SHP77 (cell line): ENCODE measurements around the gene CES2.
"Not testable (repeated sequence)": the region's sequence is repeated elsewhere in the genome, so short reads cannot be mapped to it uniquely, and the experiment has no call there.

ENCODE experiments used
- DNase-seq, 2 experiments: peaks; one replicate each; lab custom pipeline; 2025; lab: John Stamatoyannopoulos, UW

Gene CES2

DNA sequence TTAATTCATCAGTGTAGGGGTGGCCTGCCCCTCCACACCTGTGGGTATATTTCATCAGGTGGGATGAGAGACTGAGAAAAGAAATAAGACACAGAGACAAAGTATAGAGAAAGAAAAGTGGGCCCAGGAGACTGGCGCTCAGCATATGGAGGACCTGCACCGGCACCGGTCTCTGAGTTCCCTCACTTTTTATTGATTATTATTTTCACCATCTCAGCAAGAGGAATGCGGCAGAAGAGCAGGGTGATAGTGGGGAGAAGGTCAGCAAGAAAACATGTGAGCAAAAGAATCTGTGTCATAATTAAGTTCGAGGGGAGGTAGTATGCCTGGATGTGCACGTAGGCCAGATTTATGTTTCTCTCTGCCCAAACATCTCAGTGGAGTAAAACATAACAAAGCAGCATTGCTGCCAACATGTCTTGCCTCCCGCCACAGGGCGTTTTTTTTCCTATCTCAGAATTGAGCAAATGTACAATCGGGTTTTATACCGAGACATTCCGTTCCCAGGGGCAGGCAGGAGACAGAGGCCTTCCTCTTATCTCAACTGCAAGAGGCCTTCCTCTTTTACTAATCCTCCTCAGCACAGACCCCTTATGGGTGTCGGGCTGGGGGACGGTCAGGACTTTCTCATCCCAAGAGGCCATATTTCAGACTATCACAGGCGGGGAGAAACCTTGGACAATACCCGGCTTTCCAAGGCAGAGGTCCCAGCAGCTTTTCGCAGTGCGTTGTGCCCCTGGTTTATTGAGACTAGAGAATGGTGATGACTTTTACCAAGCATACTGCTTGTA, 20.2 kb downstream of the CES2 start:
- DNase-seq = not testable (repeated sequence)

DNA sequence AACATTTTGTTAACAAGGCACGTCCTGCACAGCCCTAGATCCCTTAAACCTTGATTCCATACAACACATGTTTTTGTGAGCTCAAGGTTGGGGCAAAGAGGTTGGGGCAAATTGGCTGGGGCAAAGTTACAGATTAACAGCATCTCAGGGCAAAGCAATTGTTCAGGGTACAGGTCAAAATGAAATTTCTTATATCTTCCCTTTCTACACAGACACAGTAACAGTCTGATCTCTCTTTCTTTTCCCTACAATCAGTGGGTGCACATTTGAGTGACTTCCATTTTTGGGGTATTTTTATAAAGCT, 20.8 kb downstream of the CES2 start:
- not testable (repeated sequence) for DNase-seq

DNA sequence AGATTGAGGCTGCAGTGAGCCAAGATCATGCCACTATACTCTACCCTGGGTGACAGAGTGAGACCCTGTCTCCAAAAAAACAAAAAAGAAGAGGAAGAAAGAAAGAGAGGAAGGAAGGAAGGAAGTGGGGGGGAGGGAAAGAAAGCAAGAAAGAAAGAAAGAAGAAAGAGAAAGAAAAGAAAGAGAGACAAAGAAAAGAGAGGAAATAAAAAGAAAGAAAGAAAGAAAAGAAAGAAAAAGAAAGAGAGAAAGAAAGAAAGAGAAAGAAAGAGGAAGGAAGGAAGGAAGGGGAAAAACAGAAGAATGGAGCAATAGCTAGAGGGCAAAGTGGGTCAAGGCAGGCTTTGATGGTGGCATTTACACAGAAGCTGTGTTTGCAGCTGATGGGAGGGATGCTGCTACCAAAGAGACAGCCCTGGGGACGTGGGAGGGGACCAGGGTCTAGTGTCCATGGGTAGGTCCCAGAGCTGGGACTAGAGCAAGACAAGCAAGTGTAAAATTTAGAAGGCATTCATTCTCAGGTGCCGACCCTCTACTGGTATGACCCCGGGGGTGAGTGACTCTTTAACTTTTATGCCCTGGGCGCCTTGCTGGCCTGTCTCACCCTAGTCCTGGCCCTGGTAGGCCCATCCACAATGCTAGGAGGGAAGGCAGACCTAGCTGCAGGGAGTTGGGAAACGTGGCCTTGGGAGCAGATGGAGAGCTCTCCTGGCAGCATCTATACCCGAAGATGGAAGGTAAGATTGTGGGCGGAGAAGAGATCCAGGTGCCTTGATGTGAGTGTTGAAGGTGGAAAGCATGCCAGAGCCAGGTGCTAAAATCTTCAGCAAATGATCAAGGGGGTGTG, 23.8 kb downstream of the CES2 start:
- no peak for DNase-seq

DNA sequence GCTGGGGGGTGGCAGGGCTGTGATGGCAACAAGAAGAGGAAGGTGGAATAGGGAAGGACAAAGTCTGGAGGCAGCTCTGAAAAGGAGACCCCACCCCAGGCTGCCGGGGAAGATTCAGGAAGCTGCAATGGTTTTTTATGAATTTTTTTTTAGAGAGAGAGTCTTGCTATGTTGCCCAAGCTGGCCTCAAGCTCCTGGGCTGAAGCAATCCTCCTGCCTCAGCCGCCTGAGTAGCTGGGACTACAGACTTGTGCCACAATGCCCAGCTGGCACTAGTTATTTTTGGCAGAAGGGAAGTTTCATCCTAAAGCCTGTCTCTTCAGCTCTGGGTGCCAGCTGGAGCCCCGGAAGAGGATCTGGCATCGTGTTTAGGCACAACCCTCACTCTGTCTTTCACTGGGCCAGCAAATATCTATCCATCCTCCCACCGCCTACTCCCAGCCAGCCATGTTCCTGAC, 24.4 kb downstream of the CES2 start:
- no peak for DNase-seq

DNA sequence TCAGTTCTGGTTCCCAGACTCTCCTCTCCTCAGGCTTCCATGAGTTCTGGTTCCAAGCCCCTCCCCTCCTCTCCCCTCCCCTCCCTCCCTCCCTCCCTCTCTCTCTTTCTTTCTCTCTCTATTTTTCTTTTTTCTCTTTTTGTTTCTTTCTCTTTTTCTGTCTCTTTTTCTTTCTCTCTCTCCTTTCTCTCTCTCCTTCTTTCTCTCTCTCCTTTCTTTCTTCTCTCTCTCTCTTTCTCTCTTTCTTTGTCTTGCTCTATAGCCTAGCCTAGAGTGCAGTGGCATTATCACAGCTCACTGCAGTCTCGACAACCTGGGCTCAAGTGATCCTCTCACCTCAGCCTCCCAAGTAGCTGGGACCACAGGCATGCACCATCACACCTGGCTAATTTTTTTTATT, 25.0 kb downstream of the CES2 start:
- no peak for DNase-seq

DNA sequence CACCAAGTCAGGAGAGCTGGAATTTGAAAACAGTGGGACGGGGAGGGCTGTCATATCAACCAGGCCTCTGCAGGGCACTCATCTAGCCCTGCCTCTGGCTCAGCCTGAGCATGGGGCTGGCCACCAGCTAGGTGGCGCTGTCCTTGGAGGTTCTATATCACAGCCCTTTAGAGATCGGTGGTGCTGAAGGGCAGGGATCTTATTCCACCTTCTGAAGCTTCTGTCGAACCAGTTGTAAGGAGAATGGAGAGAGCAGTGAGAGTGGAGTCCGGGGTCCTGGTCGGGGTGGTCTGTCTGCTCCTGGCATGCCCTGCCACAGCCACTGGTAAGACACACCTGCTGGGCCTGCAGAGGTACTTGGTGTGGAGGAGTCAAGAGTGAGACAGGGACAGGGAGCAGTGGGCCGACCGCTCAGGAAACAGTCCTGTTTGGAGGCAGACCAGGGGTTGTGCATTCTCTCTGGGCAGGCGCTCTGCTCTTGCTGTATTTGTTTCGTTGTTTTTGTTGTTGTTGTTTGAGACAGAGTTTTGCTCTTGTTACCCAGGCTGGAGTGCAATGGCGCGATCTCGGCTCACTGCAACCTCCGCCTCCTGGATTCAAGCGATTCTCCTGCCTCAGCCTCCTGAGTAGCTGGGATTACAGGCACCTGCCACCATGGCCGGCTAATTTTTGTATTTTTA, 25.9 kb downstream of the CES2 start, which contains the start of gene CES3:
CES3 (plus strand) TSS at position 202 of the 680 bp plus-strand sequence; CDS start at position 244, 42 bp downstream.
- DNase-seq = peak; percentile 77 to 87

DNA sequence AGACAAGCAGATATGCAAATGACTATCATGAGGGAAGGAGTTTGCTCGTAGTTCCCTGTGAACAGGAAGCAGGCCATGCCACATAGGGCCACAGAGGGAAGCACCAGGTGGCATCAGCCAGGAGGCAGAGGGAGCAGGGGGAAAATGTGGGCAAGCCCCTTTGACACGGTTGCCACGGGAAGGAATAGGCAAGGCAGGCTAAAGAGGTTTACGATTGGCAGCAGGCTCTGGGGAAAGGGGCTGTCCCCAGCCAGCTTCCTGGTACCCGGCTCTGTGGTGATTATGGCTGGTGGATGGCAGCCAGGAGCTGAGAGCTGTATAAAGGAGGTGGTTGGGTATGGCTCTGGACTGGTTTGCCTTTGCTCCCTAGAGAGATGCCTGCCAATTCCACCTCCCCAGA, 26.6 kb downstream of the CES2 start:
- DNase-seq = no peak

DNA sequence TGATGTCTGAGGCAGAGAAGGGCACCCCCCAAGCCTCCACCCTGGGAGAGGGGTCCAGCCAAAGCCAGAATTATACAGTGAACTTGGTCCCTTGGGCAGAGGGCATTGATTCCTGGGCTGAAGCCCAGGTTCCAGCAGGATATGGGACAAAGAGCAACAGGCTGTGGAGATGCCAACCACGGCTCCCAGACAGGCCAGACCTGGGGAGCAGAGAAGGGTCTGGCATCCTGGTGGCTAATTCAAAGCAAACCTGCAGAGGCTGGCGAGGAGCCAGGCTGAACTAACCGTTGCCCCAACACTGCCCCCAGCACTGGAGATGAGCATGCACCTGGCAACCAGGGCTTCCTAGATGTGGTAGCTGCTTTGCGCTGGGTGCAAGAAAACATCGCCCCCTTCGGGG, 28.7 kb downstream of the CES2 start:
- DNase-seq = no peak

DNA sequence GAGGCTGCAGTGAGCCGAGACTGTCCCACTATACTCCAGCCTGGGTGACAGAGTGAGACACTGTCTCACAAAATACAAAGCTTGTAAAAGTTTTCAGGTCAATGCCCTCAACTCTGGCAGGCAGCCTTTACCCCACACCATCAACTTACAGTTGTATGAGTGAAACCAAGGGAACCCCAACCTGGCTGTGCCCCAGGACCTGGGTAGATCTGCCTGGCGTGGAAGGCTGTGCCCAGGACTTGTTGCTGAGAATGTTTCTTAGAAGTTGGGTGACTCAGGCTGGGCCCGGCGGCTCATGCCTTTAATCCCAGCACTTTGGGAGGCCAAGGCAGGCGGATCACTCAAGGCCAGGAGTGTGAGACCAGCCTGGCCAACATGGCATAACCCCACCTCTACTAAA, 33.5 kb downstream of the CES2 start:
- no peak for DNase-seq

DNA sequence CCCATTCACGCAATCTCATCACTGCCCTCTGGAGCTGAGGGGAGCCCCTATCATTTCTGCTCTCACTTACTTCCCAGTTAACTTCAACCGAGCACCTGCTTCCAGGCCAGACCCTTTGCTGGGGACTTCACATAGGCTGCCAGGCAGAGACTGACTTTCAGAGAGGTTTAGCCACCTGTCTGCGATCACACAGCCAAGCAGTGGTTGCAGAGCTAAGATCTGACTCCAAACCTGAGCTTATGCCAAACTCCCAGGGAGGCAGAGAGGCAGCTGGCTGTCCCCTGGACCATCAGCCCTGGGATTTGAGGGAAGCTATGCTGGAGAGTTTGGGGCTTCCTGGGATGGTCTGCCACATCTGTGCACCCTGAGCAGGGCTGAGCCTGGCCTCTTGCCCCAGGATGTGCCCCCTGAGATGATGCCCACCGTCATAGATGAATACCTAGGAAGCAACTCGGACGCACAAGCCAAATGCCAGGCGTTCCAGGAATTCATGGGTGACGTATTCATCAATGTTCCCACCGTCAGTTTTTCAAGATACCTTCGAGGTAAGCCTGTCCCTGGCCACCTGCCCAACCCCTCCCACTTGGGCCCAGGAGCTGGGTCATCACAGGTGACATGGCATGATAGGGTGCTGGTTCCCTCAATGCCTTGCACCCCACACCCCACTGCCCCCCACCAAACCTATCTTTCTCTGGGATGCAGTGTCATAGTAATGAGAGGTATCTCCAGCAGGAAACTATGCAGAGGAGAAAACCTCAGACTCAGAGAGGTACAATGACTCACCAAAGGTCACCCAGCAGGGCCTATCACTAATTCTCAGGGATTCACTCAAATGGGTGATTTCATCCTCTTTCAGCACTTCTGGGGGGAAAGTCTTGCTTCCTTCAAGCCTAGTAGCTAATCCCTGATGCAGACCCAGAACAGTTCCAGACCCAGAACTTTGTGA, 35.7 kb downstream of the CES2 start:
- no peak for DNase-seq

DNA sequence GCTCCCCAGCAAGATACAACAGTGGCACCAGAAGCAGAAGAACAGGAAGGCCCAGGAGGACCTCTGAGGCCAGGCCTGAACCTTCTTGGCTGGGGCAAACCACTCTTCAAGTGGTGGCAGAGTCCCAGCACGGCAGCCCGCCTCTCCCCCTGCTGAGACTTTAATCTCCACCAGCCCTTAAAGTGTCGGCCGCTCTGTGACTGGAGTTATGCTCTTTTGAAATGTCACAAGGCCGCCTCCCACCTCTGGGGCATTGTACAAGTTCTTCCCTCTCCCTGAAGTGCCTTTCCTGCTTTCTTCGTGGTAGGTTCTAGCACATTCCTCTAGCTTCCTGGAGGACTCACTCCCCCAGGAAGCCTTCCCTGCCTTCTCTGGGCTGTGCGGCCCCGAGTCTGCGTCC, 37.7 kb downstream of the CES2 start:
- no peak for DNase-seq

DNA sequence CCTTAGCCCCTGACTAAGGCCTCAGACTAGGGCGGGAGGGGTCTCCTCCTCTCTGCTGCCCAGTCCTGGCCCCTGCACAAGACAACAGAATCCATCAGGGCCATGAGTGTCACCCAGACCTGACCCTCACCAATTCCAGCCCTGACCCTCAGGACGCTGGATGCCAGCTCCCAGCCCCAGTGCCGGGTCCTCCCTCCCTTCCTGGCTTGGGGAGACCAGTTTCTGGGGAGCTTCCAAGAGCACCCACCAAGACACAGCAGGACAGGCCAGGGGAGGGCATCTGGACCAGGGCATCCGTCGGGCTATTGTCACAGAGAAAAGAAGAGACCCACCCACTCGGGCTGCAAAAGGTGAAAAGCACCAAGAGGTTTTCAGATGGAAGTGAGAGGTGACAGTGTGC, 38.4 kb downstream of the CES2 start:
- no peak for DNase-seq

DNA sequence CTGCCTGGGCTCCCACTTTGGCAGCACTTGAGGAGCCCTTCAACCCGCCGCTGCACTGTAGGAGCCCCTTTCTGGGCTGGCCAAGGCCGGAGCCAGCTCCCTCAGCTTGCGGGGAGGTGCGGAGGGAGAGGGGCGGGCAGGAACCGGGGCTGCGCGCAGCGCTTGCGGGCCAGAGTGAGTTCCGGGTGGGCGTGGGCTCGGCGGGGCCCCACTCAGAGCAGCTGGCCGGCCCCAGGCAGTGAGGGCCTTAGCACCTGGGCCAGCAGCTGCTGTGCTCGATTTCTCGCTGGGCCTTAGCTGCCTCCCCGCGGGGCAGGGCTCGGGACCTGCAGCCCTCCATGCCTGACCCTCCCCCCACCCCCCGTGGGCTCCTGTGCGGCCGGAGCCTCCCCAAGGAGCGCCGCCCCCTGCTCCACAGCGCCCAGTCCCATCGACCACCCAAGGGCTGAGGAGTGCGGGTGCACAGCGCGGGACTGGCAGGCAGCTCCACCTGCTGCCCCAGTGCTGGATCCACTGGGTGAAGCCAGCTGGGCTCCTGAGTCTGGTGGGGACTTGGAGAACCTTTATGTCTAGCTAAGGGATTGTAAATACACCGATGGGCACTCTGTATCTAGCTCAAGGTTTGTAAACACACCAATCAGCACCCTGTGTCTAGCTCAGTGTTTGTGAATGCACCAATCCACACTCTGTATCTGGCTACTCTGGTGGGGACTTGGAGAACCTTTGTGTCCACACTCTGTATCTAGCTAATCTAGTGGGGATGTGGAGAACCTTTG, 39.0 kb downstream of the CES2 start:
- not testable (repeated sequence) for DNase-seq

DNA sequence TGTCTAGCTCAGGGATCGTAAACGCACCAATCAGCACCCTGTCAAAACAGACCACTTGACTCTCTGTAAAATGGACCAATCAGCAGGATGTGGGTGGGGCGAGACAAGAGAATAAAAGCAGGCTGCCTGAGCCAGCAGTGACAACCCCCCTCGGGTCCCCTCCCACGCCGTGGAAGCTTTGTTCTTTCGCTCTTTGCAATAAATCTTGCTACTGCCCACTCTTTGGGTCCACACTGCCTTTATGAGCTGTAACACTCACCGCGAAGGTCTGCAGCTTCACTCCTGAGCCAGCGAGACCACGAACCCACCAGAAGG, 39.6 kb downstream of the CES2 start:
- DNase-seq = peak; percentile 72 to 76

DNA sequence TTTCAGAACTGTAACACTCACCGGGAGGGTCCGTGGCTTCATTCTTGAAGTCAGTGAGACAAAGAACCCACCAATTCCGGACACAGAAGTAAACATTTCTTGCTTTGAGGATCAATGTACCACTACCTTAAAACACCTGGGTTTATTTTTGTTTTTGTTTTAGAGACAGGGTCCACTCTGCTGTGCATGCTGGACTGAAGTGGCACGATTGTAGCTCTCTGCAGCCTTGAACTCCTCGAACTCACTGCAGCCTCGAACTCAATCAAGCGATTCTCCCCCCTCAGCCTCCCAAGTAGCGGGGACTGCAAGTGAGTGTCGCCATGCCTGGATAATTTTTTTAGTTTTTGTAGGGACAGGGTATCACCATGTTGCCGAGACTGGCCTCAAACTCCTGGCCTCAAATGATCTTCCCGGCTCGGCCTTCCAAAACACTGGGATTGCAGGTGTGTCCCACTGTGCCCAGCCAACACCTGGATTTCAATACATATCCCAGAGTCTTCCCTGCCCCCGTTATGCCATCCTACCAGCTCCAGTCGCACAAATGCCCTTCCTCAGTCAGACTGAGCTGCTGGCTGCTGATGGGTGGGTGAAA, 40.1 kb downstream of the CES2 start:
- DNase-seq = no peak

DNA sequence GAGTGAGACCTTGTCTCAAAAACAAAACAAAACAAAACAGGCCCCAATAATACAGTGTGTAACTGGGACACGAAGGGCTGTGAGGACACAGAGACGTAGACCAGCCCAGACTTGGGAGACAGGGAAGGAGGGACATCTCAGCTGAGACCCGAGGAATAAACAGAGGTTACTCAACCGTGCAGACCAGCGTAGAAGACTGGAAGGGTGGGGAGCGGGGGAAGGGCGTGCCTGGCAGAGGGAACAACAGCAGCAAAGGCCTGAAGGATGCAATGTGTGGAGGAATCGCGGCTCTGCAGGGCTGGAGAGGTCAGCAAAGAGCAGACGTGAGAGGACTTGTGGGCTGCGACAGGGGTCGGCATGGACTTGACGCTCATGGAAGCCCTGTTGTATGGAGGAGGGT, 41.4 kb downstream of the CES2 start:
- no peak for DNase-seq

DNA sequence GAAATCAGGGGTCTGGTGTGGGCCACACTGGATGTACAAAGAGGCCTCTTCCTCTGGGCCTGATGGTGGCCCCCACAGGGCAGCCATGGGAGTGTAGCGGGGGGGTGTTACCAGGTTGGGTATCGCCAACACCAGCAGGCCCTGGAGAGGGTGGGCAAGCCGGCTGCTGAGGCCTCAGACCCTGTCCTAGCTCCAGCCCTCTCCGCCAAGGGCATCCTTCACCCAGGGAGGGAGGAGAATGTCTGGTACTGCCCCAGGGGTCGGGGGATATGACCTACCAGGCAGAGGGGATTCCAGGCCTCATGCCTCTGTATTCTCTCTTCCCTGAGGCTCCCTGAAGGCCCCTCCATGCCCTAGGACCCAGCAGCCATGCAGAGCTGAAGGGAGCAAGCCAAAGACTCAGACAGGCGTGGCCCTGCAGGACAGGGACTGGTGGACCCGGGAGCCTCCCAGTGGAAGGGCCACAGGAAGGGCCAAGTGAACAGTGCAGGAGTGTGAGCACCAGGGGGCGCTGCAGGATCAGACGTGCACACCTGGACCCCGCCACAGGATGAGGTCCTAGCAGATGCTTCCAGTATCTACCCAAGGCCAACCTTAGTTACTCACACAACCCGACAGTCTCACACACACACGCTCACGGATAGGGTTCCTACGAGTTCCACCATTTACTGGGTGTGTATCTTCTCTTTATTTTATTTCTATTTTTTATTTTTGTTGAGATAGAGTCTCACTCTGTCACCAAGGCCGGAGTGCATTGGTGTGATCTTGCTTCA, 42.2 kb downstream of the CES2 start:
- DNase-seq = peak; percentile 81

DNA sequence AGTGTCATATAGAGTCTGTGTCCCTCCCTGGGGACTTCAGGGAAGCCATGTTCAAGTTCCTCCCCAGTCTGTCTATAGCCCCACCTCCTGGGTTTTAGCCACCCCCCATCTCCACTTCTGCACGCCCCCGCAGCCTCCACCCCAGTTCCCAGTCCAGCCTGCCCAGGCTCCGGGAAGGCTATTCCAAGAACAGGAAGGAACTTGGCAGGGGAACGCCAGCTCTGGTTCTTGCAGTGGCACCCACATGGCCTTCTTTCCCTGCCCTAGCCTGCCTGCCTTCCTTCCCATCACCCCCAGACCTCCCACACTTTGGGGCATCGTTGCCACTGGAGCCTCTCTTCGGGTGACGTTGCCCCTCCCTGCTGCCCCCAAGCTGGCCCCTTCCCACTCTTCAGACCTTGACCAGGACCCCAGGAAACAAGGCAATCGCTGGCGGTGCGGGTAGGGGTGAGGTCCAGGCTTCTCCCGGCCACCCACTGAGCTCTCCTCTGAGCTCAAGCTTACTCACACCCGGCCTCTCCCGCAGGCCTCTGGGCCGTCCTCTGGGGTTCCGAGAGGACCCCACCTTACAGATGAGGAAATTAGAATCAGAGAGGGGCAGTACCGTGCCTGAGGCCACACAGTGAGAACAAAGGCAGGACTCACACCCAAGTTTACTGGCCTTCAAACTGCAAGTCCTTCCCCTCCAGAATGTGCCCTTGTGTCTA, 43.8 kb downstream of the CES2 start:
- DNase-seq = no peak

DNA sequence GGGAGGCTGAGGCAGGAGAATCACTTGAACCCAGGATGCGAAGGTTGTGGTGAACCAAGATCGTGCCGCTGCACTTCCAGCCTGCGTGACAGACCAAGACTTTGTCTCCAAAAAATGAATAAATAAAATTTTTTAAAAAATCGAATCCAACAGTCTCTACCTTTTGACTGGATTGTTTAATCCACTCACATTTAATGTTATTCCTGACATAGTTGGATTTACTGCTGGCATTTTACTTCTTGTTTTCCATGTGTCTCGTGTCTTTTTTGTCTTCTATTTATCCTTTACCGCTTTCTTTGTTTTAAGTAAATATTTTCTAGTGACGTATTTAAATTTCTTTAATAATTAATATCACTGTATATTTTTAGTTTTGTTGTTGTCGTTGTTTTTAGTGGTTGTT, 47.7 kb downstream of the CES2 start:
- no peak for DNase-seq
